AML-193 (cell line): Measurements from ENCODE around the gene CYP26C1.

Experiments
- DNase-seq, 2 experiments: peaks; one replicate each; lab custom pipeline; 2025; lab: John Stamatoyannopoulos, UW

Gene CYP26C1

GRCh38 chr10:93115661-93116383, 55.2 kb downstream of the CYP26C1 start:
- DNase-seq, result peak; percentile 47 to 54
